H1 (cell line): ENCODE data around the gene LYVE1.

Experiments
- EZH2 ChIP-seq: fragments of 200-600 bp; sonication (generic); IDR thresholded peaks from 2 replicates; pipeline ENCODE4 v1.7.1; 2012; ENCODE audit warnings: low read depth, mild to moderate bottlenecking, moderate library complexity, low read length, inconsistent platforms; ENCODE audit not compliant: severe bottlenecking
- HDAC2 ChIP-seq, 2 experiments: fragments of 300-600 bp in 1 of 2; sonication (generic) in 1 of 2; IDR thresholded peaks; 2 replicates each; pipeline ENCODE4 v1.6.1; 2011 to 2012; ENCODE audit warnings: low read depth in 2 of 2, low read length in 2 of 2, mild to moderate bottlenecking in 2 of 2, moderate library complexity in 2 of 2, borderline replicate concordance in 1 of 2, inconsistent platforms in 1 of 2
- JUND ChIP-seq: IDR thresholded peaks from 2 replicates; pipeline ENCODE4 v1.6.1; 2011; ENCODE audit warnings: mild to moderate bottlenecking, improper control_type of control experiment, low read length
- POLR2A ChIP-seq, 2 experiments: IDR thresholded peaks; 1 replicate in 1 of 2; 2 replicates in 1 of 2; pipeline ENCODE4 v1.6.1; 2011; ENCODE audit warnings: low read depth in 2 of 2, low read length in 2 of 2, mild to moderate bottlenecking in 2 of 2; ENCODE audit errors: control extremely low read depth in 1 of 2
- POLR2AphosphoS5 ChIP-seq: IDR thresholded peaks from 2 replicates; pipeline ENCODE4 v1.6.1; 2011; ENCODE audit warnings: low read depth, low read length
- RAD21 ChIP-seq, 2 experiments: IDR thresholded peaks in 1 of 2; conservative IDR thresholded peaks in 1 of 2; 2 replicates each; pipeline ENCODE4 v1.6.1; 2011; ENCODE audit warnings: low read depth in 2 of 2, low read length in 2 of 2, improper control_type of control experiment in 1 of 2, inconsistent platforms in 1 of 2, mild to moderate bottlenecking in 1 of 2, moderate library complexity in 1 of 2
- RXRA ChIP-seq: IDR thresholded peaks from 2 replicates; pipeline ENCODE4 v1.6.1; 2011; ENCODE audit warnings: low read depth, mild to moderate bottlenecking, low read length, moderate library complexity; ENCODE audit not compliant: insufficient read depth
- TAF1 ChIP-seq: IDR thresholded peaks from 2 replicates; pipeline ENCODE4 v1.6.1; 2011; ENCODE audit warnings: mild to moderate bottlenecking, low read depth, low read length
- ZNF274 ChIP-seq: IDR thresholded peaks from 2 replicates; pipeline ENCODE4 v1.7.0; 2012; ENCODE audit warnings: low read length, borderline replicate concordance; ENCODE audit errors: extremely low read depth
- TF ChIP-seq, protein P1 (sequence below): IDR thresholded peaks from 2 replicates; pipeline ENCODE4 v1.6.1; 2011; ENCODE audit warnings: low read length, improper control_type of control experiment
- TF ChIP-seq, protein P2 (sequence below), 3 experiments: IDR thresholded peaks; 1 replicate in 2 of 3; 2 replicates in 1 of 3; pipeline versions ENCODE4 v1.5.1 to v1.6.1; 2011; ENCODE audit warnings: low read length in 3 of 3, mild to moderate bottlenecking in 3 of 3, inconsistent platforms in 2 of 3, low read depth in 1 of 3, moderate library complexity in 1 of 3; ENCODE audit not compliant: insufficient read depth in 1 of 3; ENCODE audit errors: control extremely low read depth in 1 of 3

DNA sequence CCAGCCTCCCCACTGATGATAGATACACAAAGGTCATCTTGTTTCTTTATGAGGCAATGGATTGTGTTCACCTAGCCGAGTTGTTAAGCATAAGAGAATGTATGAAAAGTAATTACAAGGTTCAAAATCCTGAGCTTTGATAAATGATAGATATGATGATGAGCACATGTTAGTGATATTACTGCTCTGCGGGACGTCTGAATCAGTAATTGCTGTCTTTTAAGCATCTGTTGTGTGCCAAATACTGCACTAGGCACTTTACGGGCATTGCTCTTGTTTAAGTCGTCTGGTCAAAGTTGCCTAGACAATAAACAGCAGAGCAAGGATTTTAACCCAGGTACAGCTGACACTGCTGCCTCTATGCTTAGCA lies 26.9 kb downstream of the LYVE1 start:
- TF ChIP-seq HDAC2 (IDR thresholded peaks at IDR 0.05; ENCODE audit: borderline replicate concordance in 1 of 2, low read depth in 2 of 2, low read length in 2 of 2) = no peak
- TF ChIP-seq POLR2A (IDR thresholded peaks at IDR 0.05; ENCODE audit: control extremely low read depth in 1 of 2, low read depth in 2 of 2, low read length in 2 of 2) = no peak
- no peak for TF ChIP-seq RAD21 (IDR thresholded peaks at IDR 0.05 in 1 of 2, conservative IDR thresholded peaks at IDR 0.05 in 1 of 2; ENCODE audit: low read depth in 2 of 2, low read length in 2 of 2)
- no peak for TF ChIP-seq ZNF274
- TF ChIP-seq, protein P1, sequence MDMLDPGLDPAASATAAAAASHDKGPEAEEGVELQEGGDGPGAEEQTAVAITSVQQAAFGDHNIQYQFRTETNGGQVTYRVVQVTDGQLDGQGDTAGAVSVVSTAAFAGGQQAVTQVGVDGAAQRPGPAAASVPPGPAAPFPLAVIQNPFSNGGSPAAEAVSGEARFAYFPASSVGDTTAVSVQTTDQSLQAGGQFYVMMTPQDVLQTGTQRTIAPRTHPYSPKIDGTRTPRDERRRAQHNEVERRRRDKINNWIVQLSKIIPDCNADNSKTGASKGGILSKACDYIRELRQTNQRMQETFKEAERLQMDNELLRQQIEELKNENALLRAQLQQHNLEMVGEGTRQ = no peak
- no peak for TF ChIP-seq EZH2
- TF ChIP-seq, protein P2, sequence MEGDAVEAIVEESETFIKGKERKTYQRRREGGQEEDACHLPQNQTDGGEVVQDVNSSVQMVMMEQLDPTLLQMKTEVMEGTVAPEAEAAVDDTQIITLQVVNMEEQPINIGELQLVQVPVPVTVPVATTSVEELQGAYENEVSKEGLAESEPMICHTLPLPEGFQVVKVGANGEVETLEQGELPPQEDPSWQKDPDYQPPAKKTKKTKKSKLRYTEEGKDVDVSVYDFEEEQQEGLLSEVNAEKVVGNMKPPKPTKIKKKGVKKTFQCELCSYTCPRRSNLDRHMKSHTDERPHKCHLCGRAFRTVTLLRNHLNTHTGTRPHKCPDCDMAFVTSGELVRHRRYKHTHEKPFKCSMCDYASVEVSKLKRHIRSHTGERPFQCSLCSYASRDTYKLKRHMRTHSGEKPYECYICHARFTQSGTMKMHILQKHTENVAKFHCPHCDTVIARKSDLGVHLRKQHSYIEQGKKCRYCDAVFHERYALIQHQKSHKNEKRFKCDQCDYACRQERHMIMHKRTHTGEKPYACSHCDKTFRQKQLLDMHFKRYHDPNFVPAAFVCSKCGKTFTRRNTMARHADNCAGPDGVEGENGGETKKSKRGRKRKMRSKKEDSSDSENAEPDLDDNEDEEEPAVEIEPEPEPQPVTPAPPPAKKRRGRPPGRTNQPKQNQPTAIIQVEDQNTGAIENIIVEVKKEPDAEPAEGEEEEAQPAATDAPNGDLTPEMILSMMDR (IDR thresholded peaks at IDR 0.05; ENCODE audit: control extremely low read depth in 1 of 3, insufficient read depth in 1 of 3, low read depth in 1 of 3, low read length in 3 of 3) = no peak
- no peak for TF ChIP-seq RXRA
- TF ChIP-seq TAF1 = no peak
- TF ChIP-seq POLR2AphosphoS5 = no peak
- TF ChIP-seq JUND = no peak
